Pons (tissue), 1 donor: ENCODE data around the gene CATSPERZ.
"Not testable (repeated sequence)": the region's sequence is repeated elsewhere in the genome, so short reads cannot be mapped to it uniquely, and the experiment has no call there.

Experiments
- DNase-seq: peaks from one replicate; pipeline ENCODE4 v3.0.0-alpha.2; 2016; ENCODE audit warnings: low spot score

Gene CATSPERZ

DNA sequence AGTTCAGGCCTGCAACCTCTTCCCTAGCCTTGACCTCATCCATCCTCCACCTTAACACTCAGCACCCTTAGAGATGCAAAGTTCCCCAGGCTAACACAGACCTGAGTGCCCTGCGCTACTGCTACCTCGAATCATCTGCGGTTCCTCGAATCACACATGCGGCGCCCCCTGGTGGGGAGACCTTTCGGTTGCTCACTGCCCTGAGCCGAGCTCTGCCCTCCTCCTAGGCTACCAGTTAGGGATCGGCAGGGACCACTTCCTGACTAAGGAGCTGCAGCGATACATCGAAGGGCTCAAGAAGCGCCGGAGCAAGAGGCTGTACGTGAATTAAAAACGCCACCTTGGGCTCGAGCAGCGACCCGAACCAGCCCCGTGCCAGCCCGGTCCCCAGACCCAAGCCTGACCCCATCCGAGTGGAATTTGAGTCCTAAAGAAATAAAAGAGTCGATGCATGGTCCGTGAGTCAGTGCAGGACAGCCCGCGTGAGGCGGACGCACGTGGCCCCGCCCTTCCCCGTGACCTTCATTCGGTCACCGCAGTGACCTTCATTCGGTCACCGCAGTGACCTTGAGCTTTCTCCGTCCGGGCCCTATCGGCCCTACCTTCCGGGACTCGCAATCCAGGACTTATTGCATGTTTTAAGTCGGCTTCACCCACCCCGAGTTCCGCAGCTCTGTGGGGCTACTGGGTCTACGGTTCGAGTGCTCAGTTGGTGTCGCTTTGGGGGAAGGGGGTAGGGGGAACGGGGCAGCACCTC is 4.3 kb downstream of the CATSPERZ start:
- DNase-seq, result peak; percentile 88

- DNase-seq, result peak; percentile 98
Measured at GRCh38 chr11:64305075-64305690, 5.0 kb downstream of the CATSPERZ start, which contains the start of gene ESRRA. Gene ESRRA, plus strand, starts transcription at chr11:64305524. Its CDS starts 1,656 bp downstream, at chr11:64307180.

- no peak for DNase-seq
Measured at GRCh38 chr11:64305691-64306562, 5.8 kb downstream of the CATSPERZ start.

GRCh38 chr11:64306563-64306875 is 6.4 kb downstream of the CATSPERZ start:
- no peak for DNase-seq

- no peak for DNase-seq
Measured at GRCh38 chr11:64306876-64307622, 6.9 kb downstream of the CATSPERZ start.

DNA sequence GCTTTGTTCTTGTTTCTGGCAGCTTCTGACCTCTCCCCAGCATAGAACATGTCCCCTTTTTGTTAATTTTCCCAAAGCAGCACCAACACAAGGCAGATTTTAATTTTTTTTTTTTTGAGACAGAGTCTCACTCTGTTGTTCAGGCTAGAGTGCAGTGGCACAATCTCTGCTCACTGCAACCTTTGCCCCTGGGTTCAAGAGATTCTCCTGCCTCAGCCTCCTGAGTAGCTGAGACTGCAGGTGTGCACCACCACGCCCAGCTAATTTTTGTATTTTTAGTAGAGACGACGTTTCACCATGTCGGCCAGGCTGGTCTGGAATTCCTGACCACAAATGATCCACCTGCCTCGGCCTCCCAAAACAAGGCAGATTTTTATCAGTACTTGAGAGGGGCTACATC is 7.6 kb downstream of the CATSPERZ start:
- DNase-seq, result not testable (repeated sequence)

DNA sequence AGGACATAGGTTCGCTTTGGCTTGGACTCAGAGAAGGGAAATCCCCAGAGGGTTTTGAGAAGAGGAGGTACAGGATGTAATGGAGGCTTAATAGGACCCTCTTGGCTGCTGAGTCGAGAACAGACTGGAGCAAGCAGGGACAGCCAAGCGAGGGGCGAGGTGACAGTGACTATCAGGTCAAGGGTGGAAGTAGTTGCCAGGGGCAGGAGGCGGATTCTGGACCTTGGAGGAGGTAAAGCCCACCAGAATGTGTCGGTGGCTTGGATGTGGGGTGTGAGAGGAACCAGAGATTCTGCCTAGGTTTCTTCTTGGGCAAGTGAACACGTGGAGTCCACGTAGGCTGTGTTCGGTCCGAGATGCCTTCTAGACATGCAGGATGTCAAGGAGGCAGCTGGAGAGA is 12.8 kb downstream of the CATSPERZ start:
- DNase-seq, result no peak

GRCh38 chr11:64313491-64314145 is 13.5 kb downstream of the CATSPERZ start:
- no peak for DNase-seq

GRCh38 chr11:64314146-64314804 is 14.1 kb downstream of the CATSPERZ start:
- DNase-seq, result no peak

- DNase-seq, result no peak
Measured at GRCh38 chr11:64314805-64315561, 14.8 kb downstream of the CATSPERZ start.

DNA sequence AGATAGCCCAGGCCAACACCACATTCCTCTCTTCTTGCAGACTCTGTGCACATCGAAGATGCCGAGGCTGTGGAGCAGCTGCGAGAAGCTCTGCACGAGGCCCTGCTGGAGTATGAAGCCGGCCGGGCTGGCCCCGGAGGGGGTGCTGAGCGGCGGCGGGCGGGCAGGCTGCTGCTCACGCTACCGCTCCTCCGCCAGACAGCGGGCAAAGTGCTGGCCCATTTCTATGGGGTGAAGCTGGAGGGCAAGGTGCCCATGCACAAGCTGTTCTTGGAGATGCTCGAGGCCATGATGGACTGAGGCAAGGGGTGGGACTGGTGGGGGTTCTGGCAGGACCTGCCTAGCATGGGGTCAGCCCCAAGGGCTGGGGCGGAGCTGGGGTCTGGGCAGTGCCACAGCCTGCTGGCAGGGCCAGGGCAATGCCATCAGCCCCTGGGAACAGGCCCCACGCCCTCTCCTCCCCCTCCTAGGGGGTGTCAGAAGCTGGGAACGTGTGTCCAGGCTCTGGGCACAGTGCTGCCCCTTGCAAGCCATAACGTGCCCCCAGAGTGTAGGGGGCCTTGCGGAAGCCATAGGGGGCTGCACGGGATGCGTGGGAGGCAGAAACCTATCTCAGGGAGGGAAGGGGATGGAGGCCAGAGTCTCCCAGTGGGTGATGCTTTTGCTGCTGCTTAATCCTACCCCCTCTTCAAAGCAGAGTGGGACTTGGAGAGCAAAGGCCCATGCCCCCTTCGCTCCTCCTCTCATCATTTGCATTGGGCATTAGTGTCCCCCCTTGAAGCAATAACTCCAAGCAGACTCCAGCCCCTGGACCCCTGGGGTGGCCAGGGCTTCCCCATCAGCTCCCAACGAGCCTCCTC is 15.7 kb downstream of the CATSPERZ start:
- DNase-seq, result not testable (repeated sequence)

DNA sequence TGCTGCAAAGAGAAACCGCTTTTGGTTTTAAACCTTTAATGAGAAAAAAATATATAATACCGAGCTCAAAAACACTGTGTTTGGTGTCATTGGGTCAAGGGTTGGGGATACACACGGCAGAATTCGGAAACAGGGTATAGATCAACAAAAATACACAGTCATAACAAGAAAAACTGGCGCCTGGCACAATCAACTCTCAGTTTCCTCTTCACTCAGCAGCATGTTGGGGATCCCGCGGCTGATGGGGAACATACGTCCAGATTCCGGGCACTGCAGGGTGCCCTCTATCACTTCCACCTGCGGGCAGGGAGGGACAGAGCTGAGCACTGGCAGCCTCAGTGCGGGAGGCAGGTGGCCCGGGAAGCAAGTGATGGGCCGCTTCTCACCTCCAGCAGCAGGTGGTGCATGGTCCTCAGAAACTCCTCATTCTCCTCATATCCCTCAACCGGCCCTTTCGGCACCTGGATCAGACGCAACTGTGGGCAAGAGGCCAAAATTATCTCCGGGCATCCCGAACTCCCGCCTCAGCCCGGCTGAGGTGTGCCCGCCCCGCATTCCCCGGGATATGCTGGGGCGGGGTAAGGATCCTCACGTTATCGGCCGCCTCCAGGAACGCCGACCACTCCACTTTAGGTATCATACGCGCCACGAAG is 16.6 kb downstream of the CATSPERZ start:
- no peak for DNase-seq

- DNase-seq, result peak; percentile 99
Measured at GRCh38 chr11:64317325-64317960, 17.3 kb downstream of the CATSPERZ start, which contains the start of gene TRMT112. Gene TRMT112, minus strand, starts transcription at chr11:64317559. Its CDS starts 33 bp downstream, at chr11:64317526.

DNA sequence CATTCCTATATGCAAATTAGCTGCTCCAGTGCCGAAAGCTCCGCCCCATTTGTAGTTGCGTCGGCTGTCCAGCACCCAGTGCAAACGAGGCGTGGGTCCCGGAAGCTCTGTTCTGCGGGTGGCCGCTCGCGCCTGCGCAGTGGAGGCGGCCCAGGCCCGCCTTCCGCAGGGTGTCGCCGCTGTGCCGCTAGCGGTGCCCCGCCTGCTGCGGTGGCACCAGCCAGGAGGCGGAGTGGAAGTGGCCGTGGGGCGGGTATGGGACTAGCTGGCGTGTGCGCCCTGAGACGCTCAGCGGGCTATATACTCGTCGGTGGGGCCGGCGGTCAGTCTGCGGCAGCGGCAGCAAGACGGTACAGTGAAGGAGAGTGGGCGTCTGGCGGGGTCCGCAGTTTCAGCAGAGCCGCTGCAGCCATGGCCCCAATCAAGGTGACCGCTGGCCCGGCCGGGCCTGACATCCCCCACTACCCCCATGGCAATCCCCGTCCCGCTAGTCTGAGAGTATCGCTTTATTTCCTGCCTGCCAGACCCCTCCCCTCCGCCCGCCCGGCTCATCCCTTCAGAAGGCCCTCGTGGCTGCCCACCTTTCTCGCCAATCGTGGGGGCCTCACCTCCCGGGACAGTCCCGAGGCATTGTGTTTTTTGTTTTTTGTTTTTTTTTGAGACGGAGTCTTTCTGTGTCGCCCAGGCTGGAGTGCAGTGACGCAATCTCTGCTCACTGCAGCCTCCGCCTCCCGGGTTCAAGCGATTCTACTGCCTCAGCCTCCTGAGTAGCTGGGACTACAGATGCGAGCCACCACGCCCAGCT is 18.0 kb downstream of the CATSPERZ start, which contains the start of gene PRDX5:
Gene PRDX5, plus strand, starts transcription at position 161 of the 805 bp plus-strand sequence. Its CDS starts 95 bp downstream, at position 256.
- peak; percentile 98 for DNase-seq

- no peak for DNase-seq
Measured at GRCh38 chr11:64318766-64319761, 18.9 kb downstream of the CATSPERZ start.

DNA sequence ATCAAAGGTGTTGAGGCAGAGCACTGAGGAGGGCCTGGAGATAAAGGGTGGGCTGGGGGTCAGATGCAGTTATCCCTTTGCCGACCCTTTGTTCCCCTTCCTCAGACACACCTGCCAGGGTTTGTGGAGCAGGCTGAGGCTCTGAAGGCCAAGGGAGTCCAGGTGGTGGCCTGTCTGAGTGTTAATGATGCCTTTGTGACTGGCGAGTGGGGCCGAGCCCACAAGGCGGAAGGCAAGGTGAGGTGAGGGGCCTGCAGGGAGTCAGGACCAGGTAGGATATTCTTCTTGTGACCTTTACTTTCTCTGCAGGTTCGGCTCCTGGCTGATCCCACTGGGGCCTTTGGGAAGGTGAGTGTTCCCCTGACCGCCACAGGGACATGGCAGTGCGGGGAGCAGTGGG is 20.4 kb downstream of the CATSPERZ start:
- DNase-seq, result no peak
